Uterus (tissue), 2 donors: ENCODE results near the gene CD72.

Experiments
- CTCF ChIP-seq, 4 experiments: fragments of 200-600 bp in 2 of 4; fragments of 450-650 bp in 2 of 4; sonication (generic) in 2 of 4; IDR thresholded peaks; one replicate each; pipeline ENCODE4 v1.5.1; 2016 to 2019; ENCODE audit warnings: antibody characterized with exemption in 4 of 4, mild to moderate bottlenecking in 2 of 4, moderate library complexity in 1 of 4
- POLR2A ChIP-seq, 2 donors: fragments of 450-650 bp; IDR thresholded peaks; one replicate each; pipeline ENCODE4 v1.6.1; 2016; ENCODE audit warnings: antibody characterized with exemption in 2 of 2, mild to moderate bottlenecking in 1 of 2, moderate library complexity in 1 of 2

- TF ChIP-seq CTCF (IDR thresholded peaks at IDR 0.05) (peak in 1 of 4 experiments; percentile 29), POLR2A (IDR thresholded peaks at IDR 0.05) (peak; percentile 24 to 25)
Observed at GRCh38 chr9:35664531-35665470, 46.6 kb upstream of the CD72 start, which contains the start of gene ARHGEF39.
